Stimulated activated CD8-positive, alpha-beta memory T cell treated with anti-CD3 and anti-CD28 coated beads, Interleukin-2, amount 100 ng/mL, for 1 hour (primary cell): ENCODE results near the gene C1orf167.
A peak's percentile ranks its signal among the peaks of the same experiment; 100 is the strongest.

Source experiments
- DNase-seq, 2 donors: peaks; one replicate each; pipeline ENCODE4 v3.0.0-alpha.2; 2020; ENCODE audit warnings: low read depth in 2 of 2

Gene C1orf167

DNA sequence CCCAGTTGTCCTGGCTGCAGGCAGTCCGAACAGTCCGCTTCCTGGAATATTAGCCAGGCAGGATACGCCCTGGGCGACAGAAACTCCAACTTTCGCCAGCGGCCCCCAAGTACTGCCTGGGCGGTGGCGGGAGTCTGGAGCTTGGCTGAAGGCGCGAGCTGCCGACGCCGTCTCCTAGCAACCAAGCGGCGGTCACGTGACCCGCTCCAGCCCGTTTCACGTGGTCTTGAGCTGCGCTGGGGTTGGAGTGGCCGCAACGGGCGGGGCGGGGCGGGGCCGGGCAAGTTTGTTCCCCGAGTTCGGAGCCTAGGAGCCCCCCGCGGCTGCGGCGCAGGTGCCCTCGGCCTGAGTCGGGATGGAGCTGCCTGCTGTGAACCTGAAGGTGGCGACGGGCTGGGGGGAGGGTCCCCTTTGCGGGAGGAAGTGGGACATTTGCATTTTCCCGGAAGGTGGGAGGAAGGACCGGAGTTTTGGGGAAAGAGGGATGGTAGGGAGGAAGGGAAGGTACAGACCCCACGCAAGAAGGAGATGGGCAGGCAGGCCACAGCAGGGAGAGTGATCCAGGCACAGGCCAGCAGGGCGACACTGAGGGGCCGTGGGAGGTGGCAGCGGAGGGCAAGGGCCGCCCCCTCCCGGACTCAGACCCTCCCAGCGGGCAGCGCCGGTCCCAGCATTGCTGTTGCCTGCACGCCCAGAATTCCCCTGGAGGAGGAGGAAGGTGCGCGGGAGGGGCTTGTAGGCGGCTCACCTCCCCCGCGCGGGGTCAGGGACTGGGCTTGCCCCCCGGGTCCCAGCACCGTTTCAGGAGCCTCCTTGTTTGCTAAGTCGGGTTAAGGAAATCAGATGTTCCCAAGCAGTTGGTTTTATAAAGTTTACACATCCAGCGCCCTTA, 25.9 kb upstream of the C1orf167 start, which contains the start of gene AGTRAP:
TSS of gene AGTRAP (plus strand) at position 283 of the 892 bp plus-strand sequence. CDS start at position 356, 73 bp downstream.
- DNase-seq: peak; percentile 71 to 73

GRCh38 chr1:11736746-11737639, 25.0 kb upstream of the C1orf167 start:
- no peak for DNase-seq

DNA sequence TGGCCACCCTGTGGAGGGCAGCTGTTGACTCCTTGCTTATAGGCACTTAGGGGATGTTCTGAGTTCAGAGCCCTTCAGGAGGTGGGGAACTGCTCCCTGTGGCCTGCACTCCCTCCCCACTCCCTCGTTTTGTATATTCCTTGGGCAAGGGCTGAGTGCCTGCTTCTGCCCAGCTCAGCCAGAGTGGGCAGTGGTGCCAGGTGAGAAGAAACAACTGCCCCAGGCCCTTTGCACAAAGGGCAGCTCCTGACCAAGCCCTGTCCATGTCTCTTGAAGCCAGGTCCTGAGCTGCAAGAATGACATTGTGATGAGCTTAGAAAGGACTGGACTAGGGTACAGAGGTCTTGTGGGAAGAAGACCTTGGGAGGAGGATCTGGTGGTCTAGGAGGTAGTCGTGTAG, 23.9 kb upstream of the C1orf167 start:
- DNase-seq: no peak

GRCh38 chr1:11738783-11739182, 23.2 kb upstream of the C1orf167 start:
- DNase-seq: no peak

DNA sequence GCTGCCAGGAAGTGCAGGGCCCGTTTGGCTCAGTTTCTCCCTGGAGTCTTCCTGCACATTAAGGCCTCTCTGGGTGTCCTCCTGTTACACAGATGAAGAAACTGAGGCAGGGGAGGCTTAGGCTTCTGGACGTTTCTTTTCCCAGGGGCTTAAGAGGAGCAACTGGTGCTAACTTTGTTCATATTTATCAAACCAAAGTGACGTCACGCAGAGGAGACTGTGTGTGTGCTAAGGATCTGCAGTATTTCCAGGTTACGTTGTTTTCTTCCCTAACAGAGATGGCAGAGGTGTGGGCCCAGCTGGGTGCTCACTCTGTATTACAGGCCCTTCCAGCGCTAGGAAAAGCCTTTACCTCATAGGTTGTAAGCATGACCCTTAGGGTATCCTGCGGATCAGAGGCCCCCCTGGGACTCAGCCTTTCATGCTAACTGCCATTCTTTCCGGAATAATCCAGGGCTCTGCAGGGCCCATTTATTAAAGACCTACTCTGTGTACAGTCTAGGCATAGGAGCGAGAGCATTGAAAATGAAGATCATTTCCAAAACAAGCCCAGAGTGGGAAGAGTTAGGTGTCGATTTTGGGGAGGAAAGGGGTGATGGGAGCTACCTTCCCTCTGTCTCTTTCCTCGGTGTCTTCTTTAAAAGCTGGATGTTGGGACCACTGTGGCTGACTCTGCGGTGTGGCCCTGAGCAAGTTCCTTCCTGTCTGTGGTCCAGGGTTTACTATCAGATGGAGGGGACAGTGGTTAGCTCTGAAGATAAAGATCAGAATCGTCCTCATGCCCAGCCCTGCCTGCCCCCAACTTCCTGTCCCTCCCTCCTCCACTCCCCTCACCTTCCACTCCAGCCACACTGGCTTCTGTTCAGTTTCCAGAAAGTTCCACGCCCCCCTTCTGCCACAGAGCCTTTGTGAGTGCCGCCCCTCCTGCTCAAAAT, 21.5 kb upstream of the C1orf167 start:
- DNase-seq: no peak

- no peak for DNase-seq
These were observed 20.5 kb upstream of the C1orf167 start for GRCh38 chr1:11741482-11741881.

GRCh38 chr1:11741919-11742558, 20.0 kb upstream of the C1orf167 start:
- no peak for DNase-seq

DNA sequence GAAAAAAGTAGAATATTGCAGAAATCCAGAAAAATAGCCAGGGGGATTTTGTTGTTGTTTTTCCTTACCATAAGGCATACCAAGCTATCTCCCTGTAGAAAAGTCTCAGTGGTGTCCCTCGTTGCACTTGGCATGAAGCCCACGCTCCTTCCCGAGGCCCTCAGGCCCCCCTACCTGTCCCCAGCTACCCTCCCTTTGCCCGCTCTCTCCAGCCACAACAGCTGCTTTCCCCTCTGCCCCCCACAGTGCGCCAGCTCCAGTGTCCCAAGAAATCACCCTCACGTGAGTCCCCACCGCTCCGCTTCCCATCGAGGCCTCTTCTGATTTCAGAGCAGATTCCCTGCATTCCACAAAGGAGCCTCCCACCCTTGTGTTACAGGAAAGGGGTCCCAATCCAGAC, 17.7 kb upstream of the C1orf167 start:
- no peak for DNase-seq

GRCh38 chr1:11746092-11746491, 15.9 kb upstream of the C1orf167 start:
- DNase-seq: no peak

GRCh38 chr1:11746795-11747487, 15.1 kb upstream of the C1orf167 start:
- no peak for DNase-seq

GRCh38 chr1:11748294-11749202, 13.4 kb upstream of the C1orf167 start:
- no peak for DNase-seq

DNA sequence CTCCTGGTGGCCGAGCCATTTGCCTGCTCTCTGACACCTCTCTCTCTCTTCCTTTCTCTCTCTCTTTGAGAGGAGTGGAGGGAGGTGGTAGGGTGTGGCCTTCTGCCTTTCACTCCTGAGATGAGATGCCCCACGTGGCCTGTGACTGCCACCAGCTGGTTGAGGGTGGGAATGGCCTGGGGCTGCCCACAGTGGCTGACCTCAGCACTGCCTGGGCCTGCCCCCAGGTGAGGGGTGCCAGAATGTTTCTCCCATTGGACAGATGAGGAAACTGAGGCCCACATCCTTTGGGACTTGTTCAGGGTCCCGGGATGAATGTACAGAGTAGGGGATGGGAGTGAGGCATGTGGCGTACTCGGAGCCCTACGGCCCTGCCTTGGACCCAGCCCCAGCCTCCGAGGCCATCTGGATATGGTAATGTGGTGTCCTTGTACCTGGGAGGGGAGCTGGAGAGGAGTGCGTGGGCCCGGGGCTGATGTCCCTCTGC, 12.7 kb upstream of the C1orf167 start:
- no peak for DNase-seq

- DNase-seq: no peak
These were observed 12.0 kb upstream of the C1orf167 start for GRCh38 chr1:11749996-11750395.

DNA sequence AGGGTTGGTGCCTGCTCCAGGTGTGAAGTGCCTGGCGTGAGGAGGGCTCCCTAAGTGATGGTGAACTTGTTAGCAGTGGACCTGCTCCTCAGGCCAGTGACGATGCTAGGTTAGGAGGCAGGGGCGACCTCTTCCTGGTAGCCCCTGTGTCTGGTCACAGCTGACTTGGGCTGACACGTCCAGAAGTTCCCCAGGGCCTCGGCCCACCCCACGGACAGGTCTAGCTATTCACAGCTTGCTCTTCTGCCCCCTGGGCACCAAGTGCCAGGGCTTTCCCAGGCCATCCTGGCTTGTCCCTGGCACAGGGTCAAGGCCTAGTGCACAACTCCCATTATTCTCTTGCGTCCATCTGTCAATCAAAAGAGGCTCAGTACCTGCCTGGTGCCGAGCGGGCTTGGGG, 10.9 kb upstream of the C1orf167 start:
- DNase-seq: no peak

- no peak for DNase-seq
These were observed 9.5 kb upstream of the C1orf167 start for GRCh38 chr1:11752359-11753088.

DNA sequence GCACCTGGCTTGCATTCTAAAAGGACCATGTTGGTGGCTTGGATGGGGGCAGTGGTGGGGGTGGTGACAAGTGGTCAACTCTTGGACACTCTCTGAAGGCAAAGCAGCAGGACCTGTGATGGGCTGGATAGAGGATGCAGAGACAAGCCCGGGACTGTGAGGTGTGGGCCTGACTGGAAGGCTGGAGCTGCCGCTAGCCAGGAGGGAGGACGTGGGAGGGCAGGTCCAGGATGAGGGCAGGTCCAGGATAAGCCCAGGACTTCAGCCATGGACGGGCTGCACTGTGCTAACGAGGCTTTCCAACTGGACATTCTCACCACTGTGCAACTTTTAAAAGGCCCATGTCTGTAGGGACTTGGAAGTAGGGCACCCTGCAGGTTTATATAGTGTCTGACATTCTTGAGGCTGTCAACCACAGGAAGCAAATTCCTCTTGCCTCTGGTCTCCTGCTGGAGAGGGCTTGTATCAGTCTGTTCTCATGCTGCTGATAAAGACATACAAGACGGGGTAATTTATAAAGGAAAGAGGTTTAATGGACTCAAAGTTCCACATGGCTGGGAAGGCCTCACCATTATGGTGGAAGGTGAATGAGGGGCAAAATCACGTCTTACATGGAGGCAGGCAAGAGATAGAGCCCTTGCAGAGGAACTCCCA, 8.3 kb upstream of the C1orf167 start:
- no peak for DNase-seq

- DNase-seq: no peak
These were observed 4.9 kb upstream of the C1orf167 start for GRCh38 chr1:11757047-11757446.

GRCh38 chr1:11759791-11760190, 2.2 kb upstream of the C1orf167 start:
- no peak for DNase-seq
